Activated naive CD8-positive, alpha-beta T cell treated with anti-CD3 and anti-CD28 coated beads, Interleukin-2, amount 50 U/mL, for 24 hours (primary cell): ENCODE measurements around the gene KIRREL3.

Experiments used
- ATAC-seq: fragments of 150-1000 bp; cut with Tn5 transposase; one replicate; pipeline ENCODE4 v1.10.0; 2021
- DNase-seq: peaks from one replicate; pipeline ENCODE4 v3.0.0; 2021
- H3K27ac Mint-ChIP-seq: one replicate; pipeline ENCODE4 v1.8.0; 2021; ENCODE audit warnings: mild to moderate bottlenecking, mixed read lengths
- H3K27me3 Mint-ChIP-seq: one replicate; pipeline ENCODE4 v1.8.0; 2021; ENCODE audit warnings: mixed read lengths
- H3K36me3 Mint-ChIP-seq: one replicate; pipeline ENCODE4 v1.8.0; 2021; ENCODE audit warnings: low read depth, mixed read lengths
- H3K4me1 Mint-ChIP-seq: one replicate; pipeline ENCODE4 v1.8.0; 2021; ENCODE audit warnings: mixed read lengths
- H3K4me3 Mint-ChIP-seq: one replicate; pipeline ENCODE4 v1.8.0; 2021; ENCODE audit warnings: mild to moderate bottlenecking, moderate library complexity, mixed read lengths
- H3K9me3 Mint-ChIP-seq: one replicate; pipeline ENCODE4 v1.8.0; 2021; ENCODE audit warnings: mixed read lengths

Gene KIRREL3

DNA sequence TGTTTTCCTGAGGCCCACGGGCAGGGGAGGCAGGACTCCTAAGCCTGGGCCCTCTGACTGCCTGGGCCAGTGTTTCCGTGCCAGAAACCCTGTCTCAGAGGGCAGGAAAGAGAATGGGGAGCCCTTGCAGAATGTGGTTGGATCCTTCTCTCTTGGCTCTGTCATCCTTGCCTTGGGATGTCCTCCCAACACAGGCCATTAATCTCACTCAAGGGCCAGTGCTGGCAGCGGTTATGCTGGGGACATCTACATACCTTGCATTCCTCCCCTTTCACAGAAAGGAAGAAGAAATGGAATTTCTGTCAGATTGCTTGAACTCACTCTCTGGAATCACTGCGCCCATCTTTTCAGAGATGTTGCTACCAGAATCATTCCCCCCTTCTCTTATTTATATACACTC, 296.9 kb downstream of the KIRREL3 start:
- Mint-ChIP-seq H3K4me3 (no peak overlapping the region), H3K27me3 (no peaks in the 10 kb centered on the region), H3K9me3 (no peaks in the 10 kb centered on the region), H3K4me1 (no peaks in the 10 kb centered on the region), H3K36me3 (no peaks in the 10 kb centered on the region), H3K27ac (no peak overlapping the region)
- ATAC-seq: no peak
- no peak for DNase-seq

DNA sequence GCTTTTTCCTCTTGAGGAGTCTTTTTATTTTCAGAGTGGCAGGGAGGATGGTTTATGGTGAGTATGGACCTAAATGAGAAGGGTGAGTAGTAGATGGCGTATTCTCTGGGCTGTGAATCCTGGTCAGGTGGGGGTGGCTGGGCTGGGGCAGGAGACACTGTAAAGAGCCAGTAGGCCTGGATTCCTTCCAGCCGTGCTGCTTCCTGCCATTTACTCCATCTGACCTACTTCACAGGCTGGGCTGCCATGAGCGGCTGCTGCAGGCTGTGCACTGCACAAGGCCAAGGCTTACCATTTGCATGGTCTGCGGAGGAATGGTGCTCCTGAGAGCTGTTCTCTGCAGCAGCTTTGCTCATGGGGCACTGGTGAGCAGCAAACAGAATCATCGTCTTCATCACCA, 297.6 kb downstream of the KIRREL3 start:
- ATAC-seq: no peak
- no peak for DNase-seq
- no peaks in the 10 kb centered on the region for H3K4me1 Mint-ChIP-seq
- H3K9me3 Mint-ChIP-seq: no peaks in the 10 kb centered on the region
- no peaks in the 10 kb centered on the region for H3K27me3 Mint-ChIP-seq
- no peak overlapping the region for H3K27ac Mint-ChIP-seq
- no peaks in the 10 kb centered on the region for H3K36me3 Mint-ChIP-seq
- H3K4me3 Mint-ChIP-seq: no peak overlapping the region

DNA sequence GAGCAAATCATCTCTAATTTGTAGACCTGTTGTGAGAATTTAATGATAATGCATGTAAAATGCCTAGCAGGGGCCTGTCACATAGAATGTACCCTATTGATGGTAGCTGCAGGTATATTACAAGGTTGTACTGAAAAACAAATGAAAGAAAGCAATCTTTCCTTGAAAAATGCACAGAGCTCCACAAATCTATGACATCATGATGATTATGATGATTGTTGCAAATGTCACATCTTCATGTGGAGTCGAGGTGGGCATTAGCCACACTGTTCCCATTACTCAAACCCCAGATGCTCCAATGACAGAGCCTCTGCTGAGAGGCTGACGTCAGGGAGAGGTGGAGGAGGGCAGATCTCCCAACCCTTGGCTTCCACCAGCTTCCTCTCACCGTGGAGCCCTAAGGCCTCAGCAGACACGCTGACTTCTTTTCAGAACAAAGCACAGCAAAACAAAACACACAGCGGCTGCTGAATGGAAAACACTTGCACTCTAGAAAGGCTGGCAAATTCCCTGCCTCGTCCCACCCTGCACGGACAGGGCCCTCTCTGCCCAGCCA, 298.3 kb downstream of the KIRREL3 start:
- DNase-seq (no peak), ATAC-seq (no peak)
- no peaks in the 10 kb centered on the region for H3K4me1 Mint-ChIP-seq
- H3K9me3 Mint-ChIP-seq: no peaks in the 10 kb centered on the region
- no peaks in the 10 kb centered on the region for H3K27me3 Mint-ChIP-seq
- no peaks in the 10 kb centered on the region for H3K36me3 Mint-ChIP-seq
- no peak overlapping the region for H3K4me3 Mint-ChIP-seq
- H3K27ac Mint-ChIP-seq: no peak overlapping the region

DNA sequence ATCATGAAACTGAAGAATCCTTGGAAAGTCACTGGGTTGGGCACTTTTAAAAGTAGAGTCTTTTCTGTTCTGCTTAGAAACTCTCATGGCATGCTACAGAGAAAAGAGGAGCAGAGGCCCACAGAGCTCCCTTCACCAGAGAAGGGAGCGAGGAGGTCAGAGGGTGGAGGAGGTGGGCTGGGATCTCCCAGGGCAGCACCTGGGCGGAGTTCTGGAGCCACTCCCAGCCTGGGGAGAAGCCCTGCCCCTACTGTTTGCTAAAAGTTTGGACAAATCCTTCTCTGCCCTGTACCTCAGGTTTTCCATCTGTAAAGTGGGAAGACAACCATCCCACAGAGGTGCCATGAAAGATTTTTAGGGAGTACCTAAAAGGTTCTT, 299.1 kb downstream of the KIRREL3 start:
- Mint-ChIP-seq H3K27ac (no peak overlapping the region), H3K4me1 (no peaks in the 10 kb centered on the region), H3K27me3 (no peaks in the 10 kb centered on the region), H3K36me3 (no peaks in the 10 kb centered on the region), H3K4me3 (no peak overlapping the region), H3K9me3 (no peaks in the 10 kb centered on the region)
- DNase-seq (no peak), ATAC-seq (no peak)

DNA sequence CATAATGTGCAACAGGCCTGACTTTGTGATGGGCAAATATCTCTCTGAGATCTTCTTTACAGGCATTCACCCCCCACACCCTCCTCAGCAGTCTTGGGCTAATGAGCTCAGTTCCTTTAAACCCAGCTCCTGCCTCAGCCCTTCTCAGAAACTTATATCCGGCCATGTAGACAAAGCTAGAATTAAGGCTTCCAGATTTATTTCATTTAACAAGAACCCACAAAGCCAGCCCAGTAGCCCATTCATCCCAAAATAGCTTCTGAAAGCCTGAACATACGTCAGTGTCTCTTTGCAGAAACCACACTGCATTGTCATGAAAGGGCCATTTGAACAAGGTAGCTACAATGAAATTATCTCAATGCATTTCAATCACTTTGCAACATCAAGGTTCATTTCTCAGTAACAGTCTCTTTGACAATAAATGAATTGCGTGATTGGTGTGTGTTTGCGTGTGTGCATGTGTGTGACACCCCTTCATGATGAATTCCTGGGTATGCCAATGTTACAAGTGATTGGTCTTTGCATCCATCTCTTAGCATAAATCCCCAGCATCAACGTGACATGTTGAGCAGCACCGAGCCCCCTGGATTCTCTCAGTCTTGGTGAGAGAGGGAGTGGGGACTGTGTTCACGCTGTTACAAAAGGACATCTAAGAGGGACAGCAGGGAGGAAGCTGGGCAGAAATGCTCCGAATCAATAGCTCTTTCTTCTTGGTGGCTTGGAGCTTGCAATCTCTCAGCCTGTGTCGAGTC, 299.6 kb downstream of the KIRREL3 start:
- no peak overlapping the region for H3K27ac Mint-ChIP-seq
- no peaks in the 10 kb centered on the region for H3K4me1 Mint-ChIP-seq
- no peak overlapping the region for H3K4me3 Mint-ChIP-seq
- H3K36me3 Mint-ChIP-seq: no peaks in the 10 kb centered on the region
- H3K9me3 Mint-ChIP-seq: no peaks in the 10 kb centered on the region
- DNase-seq (no peak), ATAC-seq (no peak)
- no peaks in the 10 kb centered on the region for H3K27me3 Mint-ChIP-seq

DNA sequence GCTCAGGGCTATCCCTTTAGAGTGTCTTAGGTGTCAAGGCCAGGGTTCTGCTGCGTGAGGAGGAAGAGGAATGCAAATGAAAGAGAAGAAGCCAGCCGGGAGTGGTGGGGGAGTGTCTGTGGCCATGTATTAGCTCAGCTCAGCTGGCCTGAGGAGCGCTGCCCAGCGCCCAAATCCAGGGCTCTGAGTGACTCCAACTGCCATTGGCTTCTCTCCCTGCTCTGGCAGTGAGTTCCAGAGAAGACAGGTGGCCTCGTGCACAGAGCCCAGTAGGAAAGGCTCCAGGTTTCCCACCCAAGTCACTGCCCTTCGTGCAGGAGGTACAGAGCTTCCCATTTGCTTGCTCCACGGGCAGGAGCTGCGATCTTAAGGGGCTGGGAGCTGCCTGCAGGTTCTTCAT, 302.0 kb downstream of the KIRREL3 start:
- Mint-ChIP-seq H3K27ac (no peak overlapping the region), H3K4me1 (no peaks in the 10 kb centered on the region), H3K36me3 (no peaks in the 10 kb centered on the region), H3K9me3 (no peaks in the 10 kb centered on the region), H3K4me3 (no peak overlapping the region), H3K27me3 (no peaks in the 10 kb centered on the region)
- DNase-seq (no peak), ATAC-seq (no peak)

DNA sequence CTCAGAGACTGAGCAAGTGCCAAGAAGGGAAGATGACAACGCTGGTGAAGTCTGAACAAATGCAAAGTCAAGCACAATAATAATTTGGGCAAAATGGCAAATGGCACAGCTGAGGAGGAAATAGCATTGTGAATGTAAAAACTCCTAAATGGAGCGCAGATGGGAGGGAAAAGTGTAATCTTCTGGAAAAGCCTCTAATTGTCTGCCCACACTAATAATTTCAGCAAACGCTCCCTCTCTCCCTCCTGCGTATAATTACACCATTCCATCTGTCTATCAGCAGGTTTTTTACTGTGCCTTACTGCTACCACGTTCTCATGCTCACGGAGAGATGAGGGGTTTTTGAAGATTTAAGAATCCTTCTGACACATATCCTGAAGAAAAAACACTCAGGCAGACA, 302.6 kb downstream of the KIRREL3 start:
- Mint-ChIP-seq H3K4me1 (no peaks in the 10 kb centered on the region), H3K36me3 (no peaks in the 10 kb centered on the region), H3K9me3 (no peaks in the 10 kb centered on the region), H3K4me3 (no peak overlapping the region), H3K27me3 (no peaks in the 10 kb centered on the region), H3K27ac (no peak overlapping the region)
- no peak for ATAC-seq
- DNase-seq: no peak

DNA sequence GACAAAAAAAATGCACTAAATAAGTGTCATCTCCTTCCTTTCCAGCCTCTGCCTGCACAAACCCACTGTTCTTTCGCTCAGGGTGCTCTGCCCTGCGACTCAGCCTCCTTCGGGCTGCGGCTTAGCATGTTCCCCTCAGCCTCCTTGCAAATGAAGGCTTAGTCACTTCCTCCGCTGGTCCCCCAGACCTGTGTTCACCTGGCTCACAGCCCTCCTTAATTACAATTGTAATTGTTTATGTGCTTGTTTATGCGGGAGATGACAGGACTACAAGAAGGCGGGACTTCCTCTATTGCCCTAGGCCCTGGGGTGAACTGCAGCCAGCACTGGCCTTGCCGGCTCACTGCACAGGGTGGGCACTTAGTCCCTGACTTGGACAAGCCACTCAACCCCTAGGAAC, 303.6 kb downstream of the KIRREL3 start:
- H3K4me3 Mint-ChIP-seq: no peak overlapping the region
- DNase-seq: no peak
- H3K9me3 Mint-ChIP-seq: no peaks in the 10 kb centered on the region
- no peaks in the 10 kb centered on the region for H3K27me3 Mint-ChIP-seq
- no peak for ATAC-seq
- H3K36me3 Mint-ChIP-seq: no peaks in the 10 kb centered on the region
- no peak overlapping the region for H3K27ac Mint-ChIP-seq
- no peaks in the 10 kb centered on the region for H3K4me1 Mint-ChIP-seq

DNA sequence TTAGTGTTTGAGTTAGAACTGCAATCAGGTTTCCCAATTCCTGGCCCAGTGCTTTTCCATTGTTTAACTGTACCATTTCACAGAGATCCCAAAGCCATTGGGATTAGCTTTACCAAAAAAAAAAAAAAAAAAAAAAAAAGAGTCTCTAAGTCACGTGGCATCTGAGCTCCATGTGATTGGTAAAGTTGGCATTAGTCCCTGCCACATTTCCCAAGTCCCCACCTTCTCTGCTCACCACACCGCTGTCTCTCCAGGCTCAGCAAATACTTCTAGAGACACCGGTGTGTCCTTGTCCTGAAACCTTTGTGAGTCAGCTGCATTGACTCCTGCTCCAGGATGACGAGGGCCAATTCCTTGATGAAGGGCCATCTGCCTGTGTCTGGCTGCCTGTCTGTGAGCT, 305.3 kb downstream of the KIRREL3 start:
- Mint-ChIP-seq H3K36me3 (no peaks in the 10 kb centered on the region), H3K9me3 (no peaks in the 10 kb centered on the region), H3K4me3 (no peak overlapping the region), H3K27me3 (no peaks in the 10 kb centered on the region), H3K4me1 (no peaks in the 10 kb centered on the region), H3K27ac (no peak overlapping the region)
- ATAC-seq (no peak), DNase-seq (no peak)

DNA sequence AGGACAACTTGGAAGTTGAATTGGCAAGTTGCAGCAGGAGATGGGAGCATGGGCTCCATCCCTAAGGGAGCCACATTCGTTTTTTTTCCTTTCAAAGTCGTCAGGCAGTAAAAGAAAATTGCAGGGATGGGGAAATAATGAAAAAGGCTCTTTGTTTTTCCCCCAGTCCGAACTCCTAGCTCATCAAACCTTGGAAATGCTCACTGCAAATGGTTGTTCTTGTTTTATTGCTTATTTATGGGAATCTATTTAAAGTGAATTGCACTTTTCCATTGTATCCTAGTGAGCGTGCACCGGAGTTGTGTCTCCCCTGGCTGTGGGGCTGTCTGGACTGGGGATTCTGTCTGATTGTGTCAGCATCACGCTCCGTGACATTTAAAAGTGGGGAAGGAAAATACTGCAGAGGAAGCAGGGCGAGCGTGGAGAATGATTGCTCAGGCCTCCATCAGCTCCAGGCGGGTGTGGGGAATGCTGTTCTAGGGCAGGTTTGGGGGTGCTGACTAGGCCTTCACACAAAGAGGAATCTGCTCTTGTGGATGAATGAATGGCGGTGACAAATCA, 306.4 kb downstream of the KIRREL3 start:
- ATAC-seq (no peak), DNase-seq (no peak)
- Mint-ChIP-seq H3K4me3 (no peak overlapping the region), H3K4me1 (no peaks in the 10 kb centered on the region), H3K27me3 (no peaks in the 10 kb centered on the region), H3K36me3 (no peaks in the 10 kb centered on the region), H3K9me3 (no peaks in the 10 kb centered on the region), H3K27ac (no peak overlapping the region)

DNA sequence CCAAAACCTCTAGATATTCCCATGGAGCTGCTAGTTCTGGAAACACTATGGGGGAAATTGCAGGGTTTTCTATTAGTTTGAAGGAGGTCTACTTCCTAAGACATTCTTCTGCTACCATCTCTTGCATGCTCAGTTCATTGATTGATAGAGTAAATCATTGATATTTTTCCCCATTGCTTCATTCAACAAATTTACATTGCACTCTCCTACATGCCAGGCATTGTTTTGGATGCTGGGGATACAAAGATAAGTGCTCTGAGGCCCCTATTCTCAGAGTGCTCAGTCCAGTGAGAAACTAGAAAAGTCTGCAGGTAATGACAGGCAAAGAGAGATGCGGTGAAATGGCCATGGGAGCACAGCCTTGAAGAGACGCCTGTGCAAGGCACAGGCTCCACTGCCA, 313.1 kb downstream of the KIRREL3 start:
- no peaks in the 10 kb centered on the region for H3K36me3 Mint-ChIP-seq
- DNase-seq: no peak
- H3K9me3 Mint-ChIP-seq: no peaks in the 10 kb centered on the region
- no peak overlapping the region for H3K4me3 Mint-ChIP-seq
- no peak for ATAC-seq
- peaks cover 2% of the 10 kb centered on the region for H3K27me3 Mint-ChIP-seq
- no peaks in the 10 kb centered on the region for H3K4me1 Mint-ChIP-seq
- H3K27ac Mint-ChIP-seq: no peak overlapping the region

DNA sequence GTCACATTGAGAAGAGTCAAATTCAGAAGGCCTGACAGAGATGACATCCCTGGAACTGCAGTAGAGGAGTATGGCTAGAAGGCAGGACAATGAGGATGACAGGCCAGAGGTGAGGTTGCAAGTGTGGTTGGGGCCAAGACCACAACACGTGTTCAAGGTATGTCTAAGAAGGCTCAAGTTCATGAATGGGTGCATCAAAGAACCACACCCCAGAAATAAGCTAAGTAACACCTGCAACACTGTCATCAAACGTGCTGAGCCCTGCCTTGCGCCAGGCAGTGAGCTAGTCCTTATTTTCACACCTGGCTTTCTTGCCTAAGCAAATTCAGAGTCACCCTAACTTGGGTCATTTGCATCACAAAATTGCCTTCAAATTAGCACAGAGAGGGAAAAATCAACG, 313.6 kb downstream of the KIRREL3 start:
- Mint-ChIP-seq H3K9me3 (no peaks in the 10 kb centered on the region), H3K27ac (no peak overlapping the region), H3K4me3 (no peak overlapping the region), H3K36me3 (no peaks in the 10 kb centered on the region), H3K27me3 (peaks cover 2% of the 10 kb centered on the region), H3K4me1 (no peaks in the 10 kb centered on the region)
- DNase-seq (no peak), ATAC-seq (no peak)

DNA sequence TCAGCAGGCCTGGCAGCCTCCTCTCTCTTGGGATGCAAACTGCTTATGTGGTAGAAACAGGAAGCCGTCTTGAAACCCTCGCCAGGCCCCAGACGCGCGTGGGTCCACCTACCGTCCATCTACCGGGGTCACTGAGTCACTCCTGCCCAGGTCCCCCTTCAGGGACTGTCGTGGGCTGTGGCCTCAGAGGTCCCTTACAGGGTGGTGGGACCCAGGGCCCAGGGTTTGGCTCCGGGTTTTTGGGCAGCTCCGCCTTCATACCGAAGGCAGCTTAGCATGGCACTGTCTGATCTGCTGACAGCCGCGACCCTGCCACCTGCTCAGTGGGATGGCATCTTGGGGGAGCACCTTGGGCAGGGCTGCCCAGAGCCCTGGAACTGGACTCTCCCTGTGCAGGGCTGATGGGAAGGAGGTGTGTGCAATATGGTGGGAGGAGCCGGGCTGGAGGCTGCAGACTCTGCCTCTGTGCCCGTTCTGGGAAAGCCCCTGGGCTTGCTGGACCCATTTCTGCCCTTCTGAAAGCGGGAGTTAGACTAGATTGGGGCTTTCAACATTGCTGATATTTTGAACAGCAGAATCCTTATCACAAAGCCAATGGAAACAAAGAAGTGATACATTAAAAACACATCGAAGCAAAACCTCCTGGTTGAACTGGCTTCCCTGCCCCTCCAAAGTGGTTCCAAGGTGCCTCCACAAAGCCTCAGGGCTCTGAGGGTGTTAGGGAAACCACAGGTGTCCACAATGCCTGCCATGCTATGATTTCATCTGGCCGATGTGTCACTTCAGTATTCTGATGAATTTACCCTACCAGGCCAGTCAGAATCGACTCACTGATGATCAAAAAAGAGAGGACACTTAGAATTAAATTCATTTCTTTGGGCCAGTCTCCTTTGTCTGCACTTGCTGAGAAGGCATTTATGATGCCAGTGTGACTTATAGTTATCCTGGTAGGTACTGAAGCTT, 316.5 kb downstream of the KIRREL3 start:
- no peaks in the 10 kb centered on the region for H3K9me3 Mint-ChIP-seq
- no peak overlapping the region for H3K27ac Mint-ChIP-seq
- H3K36me3 Mint-ChIP-seq: no peaks in the 10 kb centered on the region
- no peak overlapping the region for H3K4me3 Mint-ChIP-seq
- H3K27me3 Mint-ChIP-seq: peaks cover 3% of the 10 kb centered on the region
- no peak for DNase-seq
- no peaks in the 10 kb centered on the region for H3K4me1 Mint-ChIP-seq
- no peak for ATAC-seq

DNA sequence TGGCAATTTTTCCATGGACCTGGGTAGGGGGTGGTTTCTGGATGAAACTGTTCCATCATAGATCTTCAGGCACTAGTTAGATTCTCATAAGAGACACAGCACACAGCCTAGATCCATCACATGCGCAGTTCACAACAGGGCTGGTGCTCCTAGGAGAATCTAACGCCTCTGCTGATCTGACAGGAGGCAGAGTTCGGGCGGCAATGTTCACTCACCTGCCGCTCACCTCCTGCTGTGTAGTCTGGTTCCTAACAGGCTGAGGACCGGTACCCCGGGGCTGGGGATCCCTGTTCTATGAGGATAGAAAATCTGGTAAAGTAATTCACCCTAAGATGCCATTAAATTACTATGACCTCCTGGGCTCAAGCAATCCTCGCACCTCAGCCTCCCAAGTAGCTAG, 318.0 kb downstream of the KIRREL3 start:
- no peak for ATAC-seq
- Mint-ChIP-seq H3K27ac (no peak overlapping the region), H3K9me3 (no peaks in the 10 kb centered on the region), H3K4me1 (no peaks in the 10 kb centered on the region), H3K4me3 (no peak overlapping the region), H3K36me3 (no peaks in the 10 kb centered on the region), H3K27me3 (peaks cover 2% of the 10 kb centered on the region)
- no peak for DNase-seq

DNA sequence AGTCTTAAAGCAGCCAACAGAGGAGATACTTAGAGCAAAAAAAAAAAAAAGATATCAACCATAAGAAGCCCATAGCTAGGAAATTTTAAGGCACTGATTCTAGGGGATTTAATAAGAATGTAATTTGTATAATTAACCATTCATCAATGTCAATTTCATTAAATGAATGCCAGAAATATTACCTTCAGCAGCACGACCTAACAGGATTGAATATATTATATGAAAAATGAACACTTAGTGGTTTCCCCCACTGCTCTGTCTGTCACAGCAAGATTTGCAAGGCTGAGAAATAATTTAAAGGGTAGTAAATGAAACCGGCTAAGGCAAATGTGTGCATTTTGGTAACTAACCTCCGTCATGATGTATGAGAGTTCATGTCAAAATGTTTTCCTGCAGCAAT, 319.9 kb downstream of the KIRREL3 start:
- no peak overlapping the region for H3K27ac Mint-ChIP-seq
- H3K36me3 Mint-ChIP-seq: no peaks in the 10 kb centered on the region
- DNase-seq (no peak), ATAC-seq (no peak)
- H3K9me3 Mint-ChIP-seq: no peaks in the 10 kb centered on the region
- no peaks in the 10 kb centered on the region for H3K4me1 Mint-ChIP-seq
- no peak overlapping the region for H3K4me3 Mint-ChIP-seq
- H3K27me3 Mint-ChIP-seq: peaks cover 2% of the 10 kb centered on the region
